Smooth muscle cell of the pulmonary artery (primary cell): ENCODE data around the gene NFE2L1. TPM values are rescaled to one million over a fixed set of nuclear protein-coding genes. Genes with fewer than 3 reads are reported as not detected.

ENCODE experiments used
- total RNA-seq: library from RNA; depleted of rRNA; stranded (reverse); fragments of >200 nt; gene quantifications from 2 replicates; pipeline ENCODE4 v1.2.3, GENCODE V29; 2014

NFE2L1 gene, protein sequence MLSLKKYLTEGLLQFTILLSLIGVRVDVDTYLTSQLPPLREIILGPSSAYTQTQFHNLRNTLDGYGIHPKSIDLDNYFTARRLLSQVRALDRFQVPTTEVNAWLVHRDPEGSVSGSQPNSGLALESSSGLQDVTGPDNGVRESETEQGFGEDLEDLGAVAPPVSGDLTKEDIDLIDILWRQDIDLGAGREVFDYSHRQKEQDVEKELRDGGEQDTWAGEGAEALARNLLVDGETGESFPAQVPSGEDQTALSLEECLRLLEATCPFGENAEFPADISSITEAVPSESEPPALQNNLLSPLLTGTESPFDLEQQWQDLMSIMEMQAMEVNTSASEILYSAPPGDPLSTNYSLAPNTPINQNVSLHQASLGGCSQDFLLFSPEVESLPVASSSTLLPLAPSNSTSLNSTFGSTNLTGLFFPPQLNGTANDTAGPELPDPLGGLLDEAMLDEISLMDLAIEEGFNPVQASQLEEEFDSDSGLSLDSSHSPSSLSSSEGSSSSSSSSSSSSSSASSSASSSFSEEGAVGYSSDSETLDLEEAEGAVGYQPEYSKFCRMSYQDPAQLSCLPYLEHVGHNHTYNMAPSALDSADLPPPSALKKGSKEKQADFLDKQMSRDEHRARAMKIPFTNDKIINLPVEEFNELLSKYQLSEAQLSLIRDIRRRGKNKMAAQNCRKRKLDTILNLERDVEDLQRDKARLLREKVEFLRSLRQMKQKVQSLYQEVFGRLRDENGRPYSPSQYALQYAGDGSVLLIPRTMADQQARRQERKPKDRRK
- total RNA-seq = 302 and 435 TPM in 2 replicates

GRCh38 chr17:48047741-48048383, at the start of gene NFE2L1:
NFE2L1 (plus strand) TSS chr17:48048359; CDS start chr17:48051119, 2,760 bp downstream.

GRCh38 chr17:48037036-48037837, 10.9 kb upstream of the NFE2L1 start, which contains the start of gene COPZ2:
COPZ2 (minus strand) TSS chr17:48037797; CDS start chr17:48037777, 20 bp downstream.

GRCh38 chr17:48101012-48101720, 53.0 kb downstream of the NFE2L1 start, which contains the start of gene CBX1:
CBX1 (minus strand) TSS chr17:48101478; CDS start chr17:48077004, 24,474 bp downstream.

DNA sequence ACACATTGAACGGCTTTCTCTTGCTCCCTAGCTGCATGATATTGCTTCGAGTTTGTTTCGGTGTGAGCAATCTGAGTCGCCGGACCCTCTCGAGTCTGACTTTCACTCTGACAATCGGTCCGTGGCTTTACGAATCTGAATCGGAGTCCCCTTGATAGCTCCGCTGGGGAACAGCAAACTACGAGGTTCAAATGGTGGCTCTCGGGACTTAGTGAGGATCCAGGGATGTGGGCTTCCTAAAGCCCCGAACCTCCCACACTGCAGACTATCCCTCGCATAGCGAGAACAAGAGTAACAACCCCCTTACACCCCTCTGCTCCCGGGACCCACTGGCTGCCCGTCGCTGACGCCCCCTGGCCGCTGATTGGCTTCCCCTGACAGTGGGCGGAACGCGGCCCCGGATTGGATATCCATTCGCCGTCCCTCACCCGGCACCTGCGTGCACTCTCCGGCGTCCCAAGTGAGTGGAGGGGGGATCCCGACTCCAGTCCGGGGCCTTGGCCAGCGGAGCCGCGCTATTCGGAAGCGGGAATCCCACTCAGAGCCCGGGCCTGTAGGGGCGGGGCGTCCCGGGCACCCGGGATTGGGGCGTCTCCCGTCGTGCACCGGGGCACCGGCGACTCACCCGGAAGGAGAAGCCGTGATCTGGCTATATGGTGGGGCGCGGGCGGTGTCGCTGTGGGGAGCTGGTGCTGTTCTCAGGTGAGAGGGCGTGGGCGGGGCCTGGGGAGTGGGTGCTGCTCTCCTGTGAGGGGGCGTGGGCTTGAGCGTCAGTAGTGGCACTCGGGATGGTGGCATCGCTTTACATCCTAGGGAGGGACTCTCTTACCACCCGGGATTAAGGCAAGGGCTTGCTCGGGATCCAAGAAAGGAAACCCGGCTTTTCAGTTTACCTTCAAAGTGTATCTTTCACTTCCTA, 59.2 kb downstream of the NFE2L1 start, which contains the start of gene SNX11:
Gene SNX11, plus strand, starts transcription at position 630 of the 919 bp plus-strand sequence. CDS start 4,278 bp downstream, outside the sequence.

Other genes starting within 250 kb of the NFE2L1 start
- gene OSBPL7, start 226.6 kb upstream of the NFE2L1 start, total RNA-seq = 6.0 and 6.7 TPM in 2 replicates
- gene MRPL10, start 216.8 kb upstream of the NFE2L1 start, total RNA-seq = 23.0 and 24.5 TPM in 2 replicates
- gene LRRC46, start 216.7 kb upstream of the NFE2L1 start, total RNA-seq = 0.10 and 0.20 TPM in 2 replicates
- gene SCRN2, start 207.1 kb upstream of the NFE2L1 start, total RNA-seq = 27.0 and 29.8 TPM in 2 replicates
- 0.07 and 0.23 TPM in 2 replicates for gene SP6, start 197.2 kb upstream of the NFE2L1 start, total RNA-seq
- gene SP2, start 152.1 kb upstream of the NFE2L1 start, total RNA-seq = 1.6 and 1.8 TPM in 2 replicates
- 22.6 and 25.1 TPM in 2 replicates for gene PNPO, start 106.8 kb upstream of the NFE2L1 start, total RNA-seq
- gene PRR15L, start 90.5 kb upstream of the NFE2L1 start, total RNA-seq = not detected in 2 replicates
- gene CDK5RAP3, start 77.2 kb upstream of the NFE2L1 start, total RNA-seq = 69.5 and 106 TPM in 2 replicates
- gene COPZ2, start 10.6 kb upstream of the NFE2L1 start, total RNA-seq = 50.5 and 62.9 TPM in 2 replicates
- 34.4 and 34.9 TPM in 2 replicates for gene CBX1, start 53.1 kb downstream of the NFE2L1 start, total RNA-seq
- gene SNX11, start 59.4 kb downstream of the NFE2L1 start, total RNA-seq = 11.9 and 12.7 TPM in 2 replicates